Measurements from ENCODE around the gene NF1.
"Not testable (repeated sequence)": the region's sequence is repeated elsewhere in the genome, so short reads cannot be mapped to it uniquely, and the experiment has no call there.

The NF1 gene

DNA sequence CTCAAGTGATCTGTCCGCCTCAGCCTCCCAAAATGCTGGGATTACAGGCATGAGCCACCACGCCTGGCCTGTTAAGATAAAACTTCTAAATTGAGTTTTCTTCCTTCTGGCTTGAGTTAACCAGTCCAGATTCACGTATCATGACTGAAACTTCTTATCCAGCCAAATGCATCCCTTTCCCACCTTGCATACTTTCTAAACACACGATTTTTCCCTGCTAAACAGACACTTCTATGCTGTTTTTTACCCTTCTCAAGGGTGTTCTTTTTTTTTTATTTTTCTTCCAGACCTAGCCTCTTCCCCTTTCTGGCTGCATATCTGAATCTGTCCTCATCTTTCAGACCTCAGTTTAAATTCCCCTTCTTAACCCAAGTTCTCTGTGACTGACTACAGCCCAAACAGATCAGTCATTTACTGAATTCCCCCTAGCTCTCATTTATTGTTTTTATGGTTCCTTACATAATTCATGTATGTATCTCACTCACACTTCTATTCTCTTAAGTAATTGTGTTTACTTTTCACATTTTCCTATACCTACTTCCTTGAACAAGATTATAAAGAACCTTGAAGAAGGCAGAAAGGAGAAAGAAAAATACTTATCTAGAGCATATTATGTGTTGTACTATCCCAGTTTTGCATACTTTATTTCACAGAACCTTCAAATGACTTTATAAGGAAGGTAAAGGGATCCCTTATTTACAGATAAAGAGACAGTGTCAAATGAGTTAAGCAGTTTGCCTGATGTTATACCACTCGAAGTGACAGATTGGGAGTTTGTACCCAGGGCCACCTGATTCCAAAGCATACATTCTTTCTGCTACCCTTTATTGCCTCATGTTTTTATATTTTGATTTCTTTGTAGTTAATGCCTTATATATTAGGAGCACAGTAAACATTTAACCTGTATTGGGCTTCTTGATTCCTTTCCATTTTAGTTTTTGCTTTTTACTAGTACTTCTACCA is 213.9 kb downstream of the NF1 start:
- Histone ChIP-seq H3K36me3 (ENCODE audit: insufficient read depth, low read length) (no peaks in the 10 kb centered on the region), H3K4me2 (ENCODE audit: low read length) (no peak overlapping the region), H3K9ac (ENCODE audit: low read depth, low read length) (no peak overlapping the region), H3K27me3 (ENCODE audit: control insufficient read depth, insufficient read depth, low read length) (no peaks in the 10 kb centered on the region), H3K4me3 (ENCODE audit: low read length) (no peak overlapping the region), H3K9me3 (replicated peaks; ENCODE audit: low read length) (no peaks in the 10 kb centered on the region), H3K4me1 (ENCODE audit: control insufficient read depth, insufficient read depth, low read length) (peaks cover 2% of the 10 kb centered on the region)

DNA sequence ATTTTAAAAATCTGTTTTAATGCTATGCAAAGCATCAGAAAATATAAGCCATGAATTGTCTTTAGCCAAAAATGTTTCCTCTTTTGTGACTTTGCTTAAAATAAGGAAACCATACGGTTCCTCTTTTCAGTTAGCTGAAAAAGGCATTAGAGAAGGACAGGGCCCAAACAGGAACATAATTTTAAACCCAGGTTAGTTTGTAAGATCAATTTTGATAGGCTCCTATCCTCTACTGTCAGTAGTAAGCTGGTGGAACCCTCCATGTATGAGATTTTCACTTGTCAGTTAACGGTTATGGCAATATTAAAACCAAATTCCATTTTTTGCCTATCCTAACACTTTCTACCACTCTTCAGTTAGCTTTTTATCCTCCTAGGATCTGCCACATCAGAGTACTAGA is 214.8 kb downstream of the NF1 start:
- no peak overlapping the region for H3K9ac ChIP-seq (ENCODE audit: low read depth, low read length)
- H3K36me3 ChIP-seq (ENCODE audit: insufficient read depth, low read length), result no peaks in the 10 kb centered on the region
- H3K4me1 ChIP-seq (ENCODE audit: control insufficient read depth, insufficient read depth, low read length), result peaks cover 10% of the 10 kb centered on the region
- no peak overlapping the region for H3K4me2 ChIP-seq (ENCODE audit: low read length)
- H3K27me3 ChIP-seq (ENCODE audit: control insufficient read depth, insufficient read depth, low read length), result no peaks in the 10 kb centered on the region
- no peaks in the 10 kb centered on the region for H3K9me3 ChIP-seq (replicated peaks; ENCODE audit: low read length)
- H3K4me3 ChIP-seq (ENCODE audit: low read length), result no peak overlapping the region

DNA sequence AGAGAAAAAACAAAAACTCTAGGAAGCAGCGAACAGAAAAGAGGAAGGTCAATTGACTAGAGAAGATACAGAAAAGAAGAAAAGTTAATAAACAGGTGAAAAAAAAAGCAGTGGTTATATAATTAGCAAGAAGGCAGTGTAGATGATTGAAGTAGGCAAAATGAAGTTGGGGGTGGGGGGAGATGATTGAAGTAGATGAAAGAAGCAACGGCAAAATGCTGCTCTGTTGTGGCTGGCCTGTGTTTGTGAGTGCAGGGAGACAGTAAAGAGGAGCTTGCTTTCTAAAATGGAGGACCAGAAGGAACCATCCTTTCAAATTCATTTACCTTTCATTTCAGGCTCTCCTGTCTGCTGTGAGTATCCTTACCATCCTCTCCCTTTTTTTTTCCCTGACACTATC is 215.5 kb downstream of the NF1 start:
- Histone ChIP-seq H3K36me3 (ENCODE audit: insufficient read depth, low read length) (no peaks in the 10 kb centered on the region), H3K4me3 (ENCODE audit: low read length) (no peak overlapping the region), H3K9me3 (replicated peaks; ENCODE audit: low read length) (peaks cover 3% of the 10 kb centered on the region), H3K4me2 (ENCODE audit: low read length) (no peak overlapping the region), H3K4me1 (ENCODE audit: control insufficient read depth, insufficient read depth, low read length) (peaks cover 14% of the 10 kb centered on the region), H3K9ac (ENCODE audit: low read depth, low read length) (no peak overlapping the region), H3K27me3 (ENCODE audit: control insufficient read depth, insufficient read depth, low read length) (no peaks in the 10 kb centered on the region)

DNA sequence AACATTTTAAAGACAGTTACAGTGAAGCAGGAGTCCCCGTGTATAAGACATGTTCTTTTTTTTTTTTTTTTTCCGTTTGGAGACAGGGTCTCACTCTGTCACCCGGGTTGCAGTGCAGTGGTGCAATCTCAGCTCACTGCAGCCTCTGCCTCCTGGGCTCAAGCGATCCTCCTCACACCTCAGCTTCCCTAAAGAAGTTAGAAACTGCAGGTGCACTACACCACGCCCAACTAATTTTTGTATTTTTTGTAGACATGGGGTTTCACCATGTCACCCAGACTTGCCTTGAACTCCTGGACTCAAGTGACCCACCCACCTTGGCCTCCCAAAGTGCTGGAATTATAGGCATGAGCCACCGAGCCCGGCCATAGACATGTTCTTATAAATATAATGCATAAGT is 216.1 kb downstream of the NF1 start:
- Histone ChIP-seq H3K4me3 (ENCODE audit: low read length) (no peak overlapping the region), H3K36me3 (ENCODE audit: insufficient read depth, low read length) (no peaks in the 10 kb centered on the region), H3K9me3 (replicated peaks; ENCODE audit: low read length) (peaks cover 3% of the 10 kb centered on the region), H3K27me3 (ENCODE audit: control insufficient read depth, insufficient read depth, low read length) (no peaks in the 10 kb centered on the region), H3K4me1 (ENCODE audit: control insufficient read depth, insufficient read depth, low read length) (peaks cover 14% of the 10 kb centered on the region), H3K9ac (ENCODE audit: low read depth, low read length) (no peak overlapping the region), H3K4me2 (ENCODE audit: low read length) (no peak overlapping the region)

DNA sequence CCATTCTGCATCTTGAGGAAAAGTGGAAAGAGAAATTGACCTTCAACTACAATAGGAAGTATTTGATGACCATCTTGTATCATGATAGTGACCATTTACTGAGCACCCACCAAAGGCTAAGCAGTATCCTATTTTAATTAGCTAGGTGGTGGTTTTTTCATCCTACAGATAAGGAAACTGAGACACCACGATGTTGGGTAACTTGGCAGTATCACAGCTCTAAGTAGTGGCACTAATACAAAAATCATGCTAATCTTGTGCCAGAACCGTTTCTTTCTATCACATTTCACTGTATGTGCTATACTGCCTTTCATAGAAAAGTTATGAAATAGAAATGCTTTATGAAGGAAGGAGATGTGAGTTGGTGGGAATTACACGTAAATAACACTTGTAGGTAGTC is 216.7 kb downstream of the NF1 start:
- H3K4me2 ChIP-seq (ENCODE audit: low read length), result no peak overlapping the region
- H3K9me3 ChIP-seq (replicated peaks; ENCODE audit: low read length), result peaks cover 3% of the 10 kb centered on the region
- no peak overlapping the region for H3K9ac ChIP-seq (ENCODE audit: low read depth, low read length)
- no peaks in the 10 kb centered on the region for H3K27me3 ChIP-seq (ENCODE audit: control insufficient read depth, insufficient read depth, low read length)
- peaks cover 14% of the 10 kb centered on the region for H3K4me1 ChIP-seq (ENCODE audit: control insufficient read depth, insufficient read depth, low read length)
- no peak overlapping the region for H3K4me3 ChIP-seq (ENCODE audit: low read length)
- H3K36me3 ChIP-seq (ENCODE audit: insufficient read depth, low read length), result no peaks in the 10 kb centered on the region

DNA sequence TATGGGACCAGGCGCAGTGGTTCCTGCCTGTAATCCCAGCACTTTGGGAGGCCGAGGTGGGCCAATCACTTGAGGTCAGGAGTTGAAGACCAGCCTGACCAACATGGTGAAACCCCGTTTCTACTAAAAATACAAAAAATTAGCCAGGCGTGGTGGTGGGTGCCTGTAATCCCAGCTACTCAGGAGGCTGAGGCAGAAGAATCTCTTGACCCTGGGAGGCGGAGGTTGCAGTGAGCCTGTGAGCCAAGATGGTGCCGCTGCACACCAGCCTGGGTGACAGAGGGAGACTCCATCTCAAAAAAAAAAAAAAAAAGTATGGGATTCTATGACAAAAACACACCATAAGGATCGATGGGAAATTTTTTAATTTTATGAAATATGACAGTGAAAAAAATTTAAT is 217.4 kb downstream of the NF1 start:
- H3K4me3 ChIP-seq (ENCODE audit: low read length), result not testable (repeated sequence)

DNA sequence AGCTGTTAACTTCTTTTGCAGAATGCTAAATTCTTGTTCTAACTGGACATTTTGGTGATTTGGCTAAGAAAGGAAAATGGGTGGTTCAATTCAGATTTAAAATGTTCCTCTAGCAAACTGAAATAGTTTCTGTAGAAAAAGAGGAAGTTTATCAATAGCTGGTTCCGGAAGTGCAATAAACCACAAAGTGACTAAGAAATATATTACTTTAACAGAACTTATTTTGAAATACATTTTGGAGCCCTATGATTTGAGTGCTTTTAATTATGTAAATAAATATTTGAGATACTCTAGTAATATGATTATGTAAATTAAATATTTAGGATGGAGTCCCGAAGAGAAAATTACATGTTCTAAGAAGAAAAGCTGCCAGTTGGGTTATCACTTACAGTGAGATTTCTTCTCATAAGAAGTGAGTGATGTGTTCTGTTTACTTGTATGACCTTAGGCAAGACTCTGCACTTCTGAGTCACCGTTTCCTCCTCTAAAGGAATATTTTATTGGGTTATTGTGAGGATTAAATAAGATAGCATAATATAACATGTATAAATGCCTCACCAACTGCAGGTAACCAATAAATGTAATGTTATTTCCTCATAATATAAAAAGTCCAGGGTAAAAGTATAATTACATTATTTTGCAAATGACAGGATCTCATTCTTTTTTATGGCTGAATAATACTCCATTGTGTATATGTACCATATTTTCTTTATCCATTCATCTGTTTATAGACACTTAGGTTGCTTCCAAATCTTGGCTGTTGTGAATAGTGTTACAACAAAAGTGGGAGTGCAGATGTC is 219.4 kb downstream of the NF1 start, which contains the start of gene EVI2B:
TSS of gene EVI2B (minus strand) at position 73 of the 800 bp plus-strand sequence. CDS start 8,445 bp downstream, outside the sequence.
- no peaks in the 10 kb centered on the region for H3K36me3 ChIP-seq (ENCODE audit: insufficient read depth, low read length)
- H3K9me3 ChIP-seq (replicated peaks; ENCODE audit: low read length), result peaks cover 3% of the 10 kb centered on the region
- peaks cover 27% of the 10 kb centered on the region for H3K4me1 ChIP-seq (ENCODE audit: control insufficient read depth, insufficient read depth, low read length)
- H3K4me2 ChIP-seq (ENCODE audit: low read length), result peak within 1 kb of the TSS; percentile 68
- H3K9ac ChIP-seq (ENCODE audit: low read depth, low read length), result peak within 1 kb of the TSS; percentile 55
- H3K27me3 ChIP-seq (ENCODE audit: control insufficient read depth, insufficient read depth, low read length), result no peaks in the 10 kb centered on the region
- peak within 1 kb of the TSS; percentile 43 for H3K4me3 ChIP-seq (ENCODE audit: low read length)

More for the DNA sequence above, 217.4 kb downstream of the NF1 start:
- H3K27me3 ChIP-seq (ENCODE audit: control insufficient read depth, insufficient read depth, low read length); H3K9me3 ChIP-seq (replicated peaks; ENCODE audit: low read length); H3K36me3 ChIP-seq (ENCODE audit: insufficient read depth, low read length); H3K4me2 ChIP-seq (ENCODE audit: low read length); H3K9ac ChIP-seq (ENCODE audit: low read depth, low read length): not testable (repeated sequence)
- peaks cover 14% of the 10 kb centered on the region for H3K4me1 ChIP-seq (ENCODE audit: control insufficient read depth, insufficient read depth, low read length)

DNA sequence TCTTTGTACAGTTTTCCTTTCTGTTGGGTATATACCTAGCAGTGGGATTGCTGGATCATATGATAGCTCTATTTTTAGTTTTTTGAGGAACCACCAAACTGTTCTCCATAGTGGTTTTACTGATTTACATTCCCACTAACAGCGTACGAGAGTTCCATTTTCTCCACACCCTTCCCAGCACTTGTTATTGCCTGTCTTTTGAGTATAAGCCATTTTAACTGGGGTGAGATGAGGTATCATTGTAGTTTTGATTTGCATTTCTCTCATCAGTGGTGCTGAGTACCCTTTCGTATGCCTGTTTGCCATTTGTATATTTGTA is 220.0 kb downstream of the NF1 start:
- Histone ChIP-seq H3K4me2 (ENCODE audit: low read length) (no peak overlapping the region), H3K36me3 (ENCODE audit: insufficient read depth, low read length) (no peaks in the 10 kb centered on the region), H3K4me1 (ENCODE audit: control insufficient read depth, insufficient read depth, low read length) (peaks cover 27% of the 10 kb centered on the region), H3K9me3 (replicated peaks; ENCODE audit: low read length) (peaks cover 3% of the 10 kb centered on the region), H3K4me3 (ENCODE audit: low read length) (no peak overlapping the region), H3K27me3 (ENCODE audit: control insufficient read depth, insufficient read depth, low read length) (no peaks in the 10 kb centered on the region), H3K9ac (ENCODE audit: low read depth, low read length) (no peak overlapping the region)

DNA sequence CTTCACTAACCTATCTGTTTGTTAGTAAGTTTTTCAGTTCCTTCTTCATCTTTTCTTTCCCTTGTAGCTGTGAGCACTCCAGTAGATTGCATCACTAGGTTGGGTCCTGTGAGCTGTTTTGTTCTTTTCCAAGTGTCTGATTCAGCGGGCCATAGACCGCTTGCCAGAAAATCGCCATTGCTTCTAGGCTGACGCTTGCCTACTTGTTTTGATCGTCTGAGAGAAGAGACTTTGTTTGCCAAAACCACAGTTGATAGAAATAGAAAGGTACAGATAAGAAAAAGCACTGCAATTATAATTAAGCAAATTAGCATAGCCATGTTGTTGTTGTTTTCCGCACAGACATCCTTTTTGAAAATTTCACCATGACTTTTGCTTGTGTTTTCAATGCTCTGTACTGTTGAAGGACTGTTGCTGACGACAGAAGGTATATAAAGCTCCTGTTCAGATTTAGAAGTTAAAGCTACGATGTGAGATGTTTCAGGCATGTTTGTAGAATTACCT is 223.6 kb downstream of the NF1 start:
- H3K4me3 ChIP-seq (ENCODE audit: low read length), result peak overlapping the region; percentile 5
- H3K27me3 ChIP-seq (ENCODE audit: control insufficient read depth, insufficient read depth, low read length), result no peaks in the 10 kb centered on the region
- no peaks in the 10 kb centered on the region for H3K36me3 ChIP-seq (ENCODE audit: insufficient read depth, low read length)
- peak overlapping the region; percentile 65 for H3K4me2 ChIP-seq (ENCODE audit: low read length)
- H3K4me1 ChIP-seq (ENCODE audit: control insufficient read depth, insufficient read depth, low read length), result peaks cover 45% of the 10 kb centered on the region
- peaks cover 3% of the 10 kb centered on the region for H3K9me3 ChIP-seq (replicated peaks; ENCODE audit: low read length)
- H3K9ac ChIP-seq (ENCODE audit: low read depth, low read length), result peak overlapping the region; percentile 44

DNA sequence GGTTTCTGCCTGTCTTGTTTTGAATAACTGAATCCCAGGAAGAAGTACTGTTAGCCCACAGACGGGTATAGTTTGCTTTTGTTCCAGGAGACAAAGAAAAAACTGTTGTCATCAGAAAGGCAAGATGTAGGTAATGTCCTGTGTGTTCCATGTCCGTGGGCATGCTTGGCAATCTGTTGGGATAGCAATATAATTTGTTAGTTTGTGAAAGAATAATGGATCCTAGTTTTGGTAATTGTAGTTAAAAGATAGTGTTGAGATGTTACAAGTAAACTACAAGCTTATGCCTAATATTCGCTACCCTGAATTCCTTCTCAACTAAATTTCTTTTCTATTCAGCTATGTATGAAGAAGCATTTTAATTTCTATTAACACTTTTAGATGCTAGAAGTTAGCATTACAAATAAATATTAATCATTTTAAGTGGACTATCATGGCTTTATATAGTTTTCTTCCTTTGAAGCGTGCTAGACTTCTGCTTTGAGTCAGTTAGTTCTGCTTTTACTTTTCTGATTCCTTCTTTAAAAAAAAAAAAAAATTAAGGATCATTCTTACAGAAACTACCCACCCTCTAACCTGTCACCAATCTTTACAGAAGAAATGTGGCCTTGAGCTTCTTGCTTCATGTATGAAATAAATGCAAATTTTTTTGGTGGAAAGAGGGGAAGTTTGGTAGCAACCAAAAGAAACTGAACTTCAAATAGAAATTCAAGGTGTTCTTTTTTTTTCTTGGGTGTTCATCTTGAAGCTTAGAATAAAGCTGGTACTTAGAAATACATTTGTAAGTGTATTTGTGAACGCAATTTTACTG is 224.3 kb downstream of the NF1 start:
- Histone ChIP-seq H3K36me3 (ENCODE audit: insufficient read depth, low read length) (no peaks in the 10 kb centered on the region), H3K27me3 (ENCODE audit: control insufficient read depth, insufficient read depth, low read length) (no peaks in the 10 kb centered on the region), H3K4me1 (ENCODE audit: control insufficient read depth, insufficient read depth, low read length) (peaks cover 39% of the 10 kb centered on the region), H3K9ac (ENCODE audit: low read depth, low read length) (peak overlapping the region; percentile 44), H3K9me3 (replicated peaks; ENCODE audit: low read length) (peaks cover 3% of the 10 kb centered on the region), H3K4me3 (ENCODE audit: low read length) (peak overlapping the region; percentile 5), H3K4me2 (ENCODE audit: low read length) (peak overlapping the region; percentile 65)

DNA sequence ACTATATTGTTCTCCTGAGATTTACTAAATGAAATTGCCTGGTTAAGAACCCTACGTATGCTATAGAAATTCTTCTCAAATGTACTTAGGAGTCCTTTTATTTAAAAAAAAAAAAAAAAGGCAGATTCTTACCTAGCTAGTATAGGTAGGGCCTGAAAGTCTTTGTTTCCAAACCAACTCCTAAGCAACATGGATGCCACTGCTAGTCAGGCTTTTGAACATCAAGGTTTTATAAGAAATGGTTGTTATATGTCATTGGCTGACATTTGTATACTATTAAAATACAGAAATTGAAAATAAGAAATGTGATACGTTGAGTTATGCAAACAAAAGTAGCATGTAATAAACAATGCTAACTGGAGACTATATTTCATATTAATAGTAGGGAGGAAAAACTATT is 225.5 kb downstream of the NF1 start:
- H3K4me1 ChIP-seq (ENCODE audit: control insufficient read depth, insufficient read depth, low read length), result peaks cover 31% of the 10 kb centered on the region
- no peaks in the 10 kb centered on the region for H3K27me3 ChIP-seq (ENCODE audit: control insufficient read depth, insufficient read depth, low read length)
- H3K9me3 ChIP-seq (replicated peaks; ENCODE audit: low read length), result no peaks in the 10 kb centered on the region
- no peak overlapping the region for H3K9ac ChIP-seq (ENCODE audit: low read depth, low read length)
- no peaks in the 10 kb centered on the region for H3K36me3 ChIP-seq (ENCODE audit: insufficient read depth, low read length)
- peak overlapping the region; percentile 71 for H3K4me2 ChIP-seq (ENCODE audit: low read length)
- peak overlapping the region; percentile 19 for H3K4me3 ChIP-seq (ENCODE audit: low read length)

Measured in skeletal muscle satellite cell (primary cell).